HepG2 (cell line): ENCODE measurements around the gene CLASP1. TPM values are rescaled to one million over a fixed set of nuclear protein-coding genes. Genes with fewer than 3 reads are reported as not detected.

Experiments
- ATAC-seq: fragments of 200-7000 bp; cut with Tn5 transposase; 3 replicates; pipeline ENCODE4 v1.9.1; 2020; ENCODE audit warnings: mild to moderate bottlenecking, moderate library complexity
- BruUV-seq: library from RNA; stranded (reverse); fragments of 400-500 nt; replicated peaks from 2 replicates; lab custom pipeline; 2021; lab: Mats Ljungman, UMichigan
- CTCF ChIA-PET: fragments of 300-600 bp; formaldehyde crosslinking; extraction: SDS; loops from one replicate; lab custom pipeline; 2021; ENCODE audit warnings: low total read pairs, inconsistent platforms, low intra/inter-chr PET ratio; lab: Yijun Ruan, JAX
- POLR2A ChIA-PET: fragments of 350-600 bp; sonication (Branson Sonifier 250); formaldehyde crosslinking; loops from one replicate; lab custom pipeline; 2020; ENCODE audit warnings: antibody characterized with exemption, inconsistent platforms; lab: Yijun Ruan, JAX
- DNase-seq: peaks from one replicate; pipeline ENCODE4 v3.0.0-alpha.2; 2015; ENCODE audit warnings: low spot score
- FAIRE-seq: peaks from 3 replicates; lab custom pipeline; 2011; peaks lifted over from hg19 to GRCh38; lab: Jason Lieb, UNC
- H2AFZ ChIP-seq: one replicate; pipeline ENCODE4 v1.6.1; 2011; ENCODE audit warnings: low read length, inconsistent platforms
- H3K27ac ChIP-seq: fragments of 300-600 bp; 3 replicates; pipeline ENCODE4 v1.8.0; 2011; ENCODE audit warnings: mixed run types, mild to moderate bottlenecking, mixed read lengths, low read length, inconsistent platforms; ENCODE audit not compliant: insufficient read depth; ENCODE audit errors: extremely low read length
- H3K27me3 ChIP-seq, 2 experiments: fragments of 200-600 bp in 1 of 2; 2 replicates in 1 of 2; 3 replicates in 1 of 2; pipeline versions ENCODE4 v1.6.0 to v1.8.0; 2011; ENCODE audit warnings: low read length in 2 of 2, mild to moderate bottlenecking in 2 of 2, moderate library complexity in 2 of 2, inconsistent platforms in 1 of 2; ENCODE audit not compliant: insufficient read depth in 2 of 2, control insufficient read depth in 1 of 2
- H3K36me3 ChIP-seq, 2 experiments: fragments of 200-600 bp in 1 of 2; replicated peaks in 1 of 2; 2 replicates in 1 of 2; 3 replicates in 1 of 2; pipeline versions ENCODE4 v1.5.1 to v1.8.0; 2011; ENCODE audit warnings: low read length in 2 of 2, inconsistent platforms in 1 of 2; ENCODE audit not compliant: insufficient read depth in 2 of 2, control insufficient read depth in 1 of 2
- H3K4me1 ChIP-seq: 2 replicates; pipeline ENCODE4 v1.5.1; 2012; ENCODE audit warnings: low read length, inconsistent platforms; ENCODE audit not compliant: insufficient read depth
- H3K4me2 ChIP-seq: 2 replicates; pipeline ENCODE4 v1.6.0; 2011; ENCODE audit warnings: low read depth, low read length, inconsistent platforms
- H3K4me3 ChIP-seq, 3 experiments: fragments of 200-600 bp in 1 of 3; sonication (generic), shearing (Covaris generic) in 1 of 3; replicated peaks in 1 of 3; 2 replicates each; pipeline ENCODE4 v1.5.1; 2011 to 2016; ENCODE audit warnings: low read length in 3 of 3, inconsistent platforms in 2 of 3, low read depth in 2 of 3, mild to moderate bottlenecking in 2 of 3, control low read depth in 1 of 3, mixed read lengths in 1 of 3; ENCODE audit not compliant: insufficient read depth in 1 of 3
- H3K79me2 ChIP-seq: one replicate; pipeline ENCODE4 v1.6.1; 2011; ENCODE audit warnings: low read length, inconsistent platforms; ENCODE audit not compliant: insufficient read depth
- H3K9ac ChIP-seq: 2 replicates; pipeline ENCODE4 v1.6.0; 2011; ENCODE audit warnings: mild to moderate bottlenecking, low read depth, low read length, inconsistent platforms; ENCODE audit not compliant: insufficient read depth
- H3K9me3 ChIP-seq: 2 replicates; pipeline ENCODE4 v1.5.1; 2012; ENCODE audit warnings: mild to moderate bottlenecking, low read length
- H4K20me1 ChIP-seq: 2 replicates; pipeline ENCODE4 v1.6.0; 2011; ENCODE audit warnings: inconsistent platforms, mild to moderate bottlenecking, low read length, moderate library complexity; ENCODE audit not compliant: insufficient read depth
- CSRNP1 ChIP-seq: sonication (generic); formaldehyde crosslinking; IDR thresholded peaks from 2 replicates; pipeline ENCODE4 v1.8.1; 2023; ENCODE audit warnings: mild to moderate bottlenecking, missing genetic modification reagents
- IKZF1 ChIP-seq: fragments of 450-650 bp; IDR thresholded peaks from 2 replicates; pipeline ENCODE4 v1.7.1; 2016
- NPAS2 ChIP-seq: sonication (generic); formaldehyde crosslinking; IDR thresholded peaks from 2 replicates; pipeline ENCODE4 v1.8.0; 2022; ENCODE audit warnings: mild to moderate bottlenecking, missing genetic modification reagents, borderline replicate concordance
- SMYD3 ChIP-seq: sonication (generic); formaldehyde crosslinking; IDR thresholded peaks from 2 replicates; pipeline ENCODE4 v1.8.1; 2023; ENCODE audit warnings: mild to moderate bottlenecking, missing genetic modification reagents
- SSRP1 ChIP-seq: IDR thresholded peaks from 2 replicates; pipeline ENCODE4 v1.6.1; 2016; ENCODE audit warnings: control low read depth
- TGIF2 ChIP-seq: IDR thresholded peaks from 2 replicates; pipeline ENCODE4 v1.6.1; 2016; ENCODE audit warnings: control low read depth, missing compliant biosample characterization
- UBTF ChIP-seq: sonication (generic); formaldehyde crosslinking; IDR thresholded peaks from 2 replicates; pipeline ENCODE4 v1.4.0; 2020; ENCODE audit warnings: mild to moderate bottlenecking, missing genetic modification reagents
- ZIK1 ChIP-seq: sonication (generic); formaldehyde crosslinking; IDR thresholded peaks from 2 replicates; pipeline ENCODE4 v1.5.0; 2020; ENCODE audit warnings: mild to moderate bottlenecking, low read depth, missing genetic modification reagents, borderline replicate concordance
- ZNF180 ChIP-seq: sonication (generic); formaldehyde crosslinking; IDR thresholded peaks from 2 replicates; pipeline ENCODE4 v1.4.0; 2020; ENCODE audit warnings: low read depth, missing genetic modification reagents, borderline replicate concordance
- ZNF263 ChIP-seq: sonication (generic); formaldehyde crosslinking; IDR thresholded peaks from 2 replicates; pipeline ENCODE4 v1.4.0; 2020; ENCODE audit warnings: missing genetic modification reagents
- ZNF282 ChIP-seq: fragments of 450-650 bp; IDR thresholded peaks from 2 replicates; pipeline ENCODE4 v1.6.1; 2018; ENCODE audit not compliant: partially characterized antibody
- ZNF619 ChIP-seq: sonication (generic); formaldehyde crosslinking; IDR thresholded peaks from 2 replicates; pipeline ENCODE4 v1.4.0; 2020; ENCODE audit warnings: mild to moderate bottlenecking, missing genetic modification reagents
- WGBS: methylation state at CpG from one replicate; pipeline ENCODE4 v1.1.6; 2017; ENCODE audit warnings: low lambda C conversion rate; 5-methylcytosine and 5-hydroxymethylcytosine counted together
- in situ Hi-C: cut with HindIII; loops from 2 replicates; pipeline ENCODE4 v1.10.0; 2017; ENCODE audit warnings: low pct_unique_long_range_greater_than_20kb; ENCODE audit not compliant: extremely low pct_ligation_motif_present
- intact Hi-C: fragments of 100-400 bp; cut with micrococcal nuclease; formaldehyde crosslinking; loops from one replicate; pipeline ENCODE4 v1.10.0; 2022; ENCODE audit not compliant: unreplicated experiment
- polyA plus RNA-seq, 8 experiments: library from polyadenylated mRNA; depleted of rRNA in 3 of 8; stranded (reverse) in 7 of 8; unstranded in 1 of 8; fragments of >200 nt; fragmentation: Illumina TruSeq in 4 of 8; extraction: Trizol in 4 of 8; gene quantifications; 2 replicates each; pipeline versions ENCODE4 v1.2.1 to v1.2.3, GENCODE V29; 2011 to 2016; ENCODE audit warnings: low read depth in 4 of 8, missing spikeins in 1 of 8, mixed read lengths in 1 of 8; ENCODE audit not compliant: insufficient read depth in 1 of 8
- total RNA-seq, 5 experiments: library from RNA; depleted of rRNA; stranded (reverse); fragments of >200 nt; fragmentation: Illumina TruSeq; extraction: Trizol; gene quantifications; 2 replicates each; pipeline ENCODE4 v1.2.3, GENCODE V29; 2016; ENCODE audit warnings: low read depth in 1 of 5
- TF ChIP-seq, protein P1 (sequence below): sonication (generic); formaldehyde crosslinking; IDR thresholded peaks from 2 replicates; pipeline ENCODE4 v1.8.0; 2022; ENCODE audit warnings: mild to moderate bottlenecking, missing genetic modification reagents

Gene CLASP1
- total and polyA plus RNA-seq, 2 of the 13 experiments (the other 11 are each of a cell fraction or from before 2014, with no cell fraction given): 11.7 to 47.9 TPM

- TF ChIP-seq IKZF1 (no peak), CSRNP1 (no peak), ZNF263 (CRISPR knock-in tag) (no peak)
- TF ChIP-seq, protein P1, sequence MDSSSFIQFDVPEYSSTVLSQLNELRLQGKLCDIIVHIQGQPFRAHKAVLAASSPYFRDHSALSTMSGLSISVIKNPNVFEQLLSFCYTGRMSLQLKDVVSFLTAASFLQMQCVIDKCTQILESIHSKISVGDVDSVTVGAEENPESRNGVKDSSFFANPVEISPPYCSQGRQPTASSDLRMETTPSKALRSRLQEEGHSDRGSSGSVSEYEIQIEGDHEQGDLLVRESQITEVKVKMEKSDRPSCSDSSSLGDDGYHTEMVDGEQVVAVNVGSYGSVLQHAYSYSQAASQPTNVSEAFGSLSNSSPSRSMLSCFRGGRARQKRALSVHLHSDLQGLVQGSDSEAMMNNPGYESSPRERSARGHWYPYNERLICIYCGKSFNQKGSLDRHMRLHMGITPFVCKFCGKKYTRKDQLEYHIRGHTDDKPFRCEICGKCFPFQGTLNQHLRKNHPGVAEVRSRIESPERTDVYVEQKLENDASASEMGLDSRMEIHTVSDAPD (CRISPR knock-in tag): no peak
Measured at GRCh38 chr2:121570667-121571055, 78.6 kb downstream of the CLASP1 start (continued).

- 87% methylated on average over 2 of the region's 2 CpGs for WGBS
- ATAC-seq (no peak), DNase-seq (no peak), FAIRE-seq (no peak)
- POLR2A ChIA-PET: no interaction called here
- no peaks in the 10 kb centered on the region for H3K27me3 ChIP-seq
- no peak overlapping the region for H2AFZ ChIP-seq
- no peak overlapping the region for H3K9ac ChIP-seq
- no TSS peak for BruUV-seq
- peaks cover 8% of the 10 kb centered on the region for H4K20me1 ChIP-seq
- H3K79me2 ChIP-seq: peaks cover 20% of the 10 kb centered on the region
- H3K27ac ChIP-seq: no peak overlapping the region
- H3K9me3 ChIP-seq: no peaks in the 10 kb centered on the region
- intact Hi-C loops: no loop called here
- CTCF ChIA-PET: no interaction called here
- peaks cover 2 to 11% of the 10 kb centered on the region in 2 experiments; a peak in 4 of 5 replicates for H3K36me3 ChIP-seq
- H3K4me1 ChIP-seq: peaks cover 42% of the 10 kb centered on the region
- no peak overlapping the region for H3K4me3 ChIP-seq
- in situ Hi-C loops: no loop called here
- no peak overlapping the region for H3K4me2 ChIP-seq
- TF ChIP-seq ZNF180 (CRISPR knock-in tag): no peak
- no peak for TF ChIP-seq ZIK1 (CRISPR knock-in tag)
- no peak for TF ChIP-seq TGIF2
- no peak for TF ChIP-seq ZNF619 (CRISPR knock-in tag)
- no peak for TF ChIP-seq ZNF282
- TF ChIP-seq NPAS2 (CRISPR knock-in tag): no peak
- no peak for TF ChIP-seq UBTF
- TF ChIP-seq SMYD3 (CRISPR knock-in tag): no peak
- TF ChIP-seq SSRP1 (CRISPR knock-in tag): no peak
Measured at GRCh38 chr2:121570036-121570666, 79.1 kb downstream of the CLASP1 start.
